Memory B cell (primary cell): ENCODE data around the gene CENATAC.
A peak's percentile ranks its signal among the peaks of the same experiment; 100 is the strongest.
"Not testable (repeated sequence)": the region's sequence is repeated elsewhere in the genome, so short reads cannot be mapped to it uniquely, and the experiment has no call there.

Experiments used
- ATAC-seq: fragments of 150-1000 bp; cut with Tn5 transposase; 2 replicates; pipeline ENCODE4 v1.10.0; 2021; ENCODE audit warnings: low read depth, mild to moderate bottlenecking, moderate library complexity
- DNase-seq, 2 donors: peaks; one replicate each; pipeline ENCODE4 v3.0.0; 2022; ENCODE audit warnings: low spot score in 2 of 2
- H3K27ac Mint-ChIP-seq: one replicate; pipeline ENCODE4 v1.8.0; 2022; ENCODE audit warnings: mild to moderate bottlenecking, moderate library complexity, mixed read lengths
- H3K27me3 Mint-ChIP-seq: one replicate; pipeline ENCODE4 v1.8.0; 2022; ENCODE audit warnings: mixed read lengths
- H3K36me3 Mint-ChIP-seq: one replicate; pipeline ENCODE4 v1.8.0; 2022; ENCODE audit warnings: mild to moderate bottlenecking, mixed read lengths
- H3K4me1 Mint-ChIP-seq: one replicate; pipeline ENCODE4 v1.8.0; 2022; ENCODE audit warnings: mixed read lengths
- H3K4me3 Mint-ChIP-seq: one replicate; pipeline ENCODE4 v1.8.0; 2022; ENCODE audit warnings: mild to moderate bottlenecking, moderate library complexity, mixed read lengths
- H3K9me3 Mint-ChIP-seq: one replicate; pipeline ENCODE4 v1.8.0; 2022; ENCODE audit warnings: mixed read lengths

Gene CENATAC

GRCh38 chr11:119059128-119059527 is 61.2 kb downstream of the CENATAC start:
- not testable (repeated sequence) for ATAC-seq, H3K36me3 Mint-ChIP-seq, DNase-seq, H3K27me3 Mint-ChIP-seq, H3K9me3 Mint-ChIP-seq, H3K27ac Mint-ChIP-seq
- H3K4me3 Mint-ChIP-seq, result peak overlapping the region; percentile 21
- H3K4me1 Mint-ChIP-seq, result peaks cover 19% of the 10 kb centered on the region

DNA sequence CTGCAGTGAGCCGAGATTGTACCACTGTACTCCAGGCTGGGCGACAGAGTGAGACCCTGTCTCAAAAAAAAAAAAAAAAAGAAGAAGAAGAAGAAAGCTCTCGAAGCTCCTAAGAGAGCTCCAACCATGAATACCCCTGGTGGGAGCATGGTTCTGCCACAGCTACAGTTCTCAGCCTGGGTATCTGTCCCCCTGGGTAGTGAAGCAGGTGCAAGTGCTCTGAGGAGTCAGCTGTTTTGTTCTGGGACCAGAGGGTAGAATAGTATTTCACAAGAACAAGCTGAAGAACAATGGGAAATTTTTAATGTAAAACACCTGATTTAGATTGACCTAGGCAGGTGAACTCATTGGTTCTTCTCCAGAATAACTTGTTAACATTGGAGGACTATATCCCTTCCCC is 63.3 kb downstream of the CENATAC start:
- Mint-ChIP-seq H3K27me3 (no peaks in the 10 kb centered on the region), H3K4me1 (peaks cover 14% of the 10 kb centered on the region), H3K27ac (no peak overlapping the region), H3K36me3 (peaks cover 2% of the 10 kb centered on the region), H3K4me3 (no peak overlapping the region), H3K9me3 (no peaks in the 10 kb centered on the region)
- DNase-seq (no peak), ATAC-seq (no peak)

- H3K27me3 Mint-ChIP-seq, result no peaks in the 10 kb centered on the region
- ATAC-seq (no peak), DNase-seq (no peak)
- peaks cover 19% of the 10 kb centered on the region for H3K4me1 Mint-ChIP-seq
- H3K4me3 Mint-ChIP-seq, result no peak overlapping the region
- H3K27ac Mint-ChIP-seq, result no peak overlapping the region
- H3K9me3 Mint-ChIP-seq, result no peaks in the 10 kb centered on the region
- H3K36me3 Mint-ChIP-seq, result peaks cover 2% of the 10 kb centered on the region
Observed at GRCh38 chr11:119062779-119063178, 64.8 kb downstream of the CENATAC start.

GRCh38 chr11:119065369-119065768 is 67.4 kb downstream of the CENATAC start:
- Mint-ChIP-seq H3K4me3 (no peak overlapping the region), H3K27ac (peak overlapping the region; percentile 72), H3K4me1 (peaks cover 19% of the 10 kb centered on the region), H3K9me3 (no peaks in the 10 kb centered on the region), H3K27me3 (no peaks in the 10 kb centered on the region), H3K36me3 (peaks cover 5% of the 10 kb centered on the region)
- ATAC-seq, result peak; percentile 16
- DNase-seq, result peak in 1 of 2 donors; percentile 29
